ENCODE measurements around the gene ZNHIT2.

- TF ChIP-seq, protein P1, sequence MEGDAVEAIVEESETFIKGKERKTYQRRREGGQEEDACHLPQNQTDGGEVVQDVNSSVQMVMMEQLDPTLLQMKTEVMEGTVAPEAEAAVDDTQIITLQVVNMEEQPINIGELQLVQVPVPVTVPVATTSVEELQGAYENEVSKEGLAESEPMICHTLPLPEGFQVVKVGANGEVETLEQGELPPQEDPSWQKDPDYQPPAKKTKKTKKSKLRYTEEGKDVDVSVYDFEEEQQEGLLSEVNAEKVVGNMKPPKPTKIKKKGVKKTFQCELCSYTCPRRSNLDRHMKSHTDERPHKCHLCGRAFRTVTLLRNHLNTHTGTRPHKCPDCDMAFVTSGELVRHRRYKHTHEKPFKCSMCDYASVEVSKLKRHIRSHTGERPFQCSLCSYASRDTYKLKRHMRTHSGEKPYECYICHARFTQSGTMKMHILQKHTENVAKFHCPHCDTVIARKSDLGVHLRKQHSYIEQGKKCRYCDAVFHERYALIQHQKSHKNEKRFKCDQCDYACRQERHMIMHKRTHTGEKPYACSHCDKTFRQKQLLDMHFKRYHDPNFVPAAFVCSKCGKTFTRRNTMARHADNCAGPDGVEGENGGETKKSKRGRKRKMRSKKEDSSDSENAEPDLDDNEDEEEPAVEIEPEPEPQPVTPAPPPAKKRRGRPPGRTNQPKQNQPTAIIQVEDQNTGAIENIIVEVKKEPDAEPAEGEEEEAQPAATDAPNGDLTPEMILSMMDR (IDR thresholded peaks at IDR 0.05) = no peak
- TF ChIP-seq POLR2AphosphoS5 (IDR thresholded peaks at IDR 0.05) (no peak), EP300 (IDR thresholded peaks at IDR 0.05) (no peak)
These were observed 46.2 kb upstream of the ZNHIT2 start for GRCh38 chr11:65163684-65164083.
